ENCODE measurements around the gene SENP8. TPM values are rescaled to one million over a fixed set of nuclear protein-coding genes. Genes with fewer than 3 reads are reported as not detected.

Gene SENP8
- total and polyA plus RNA-seq, 2 of the 13 experiments (the other 11 are each of a cell fraction or from before 2014, with no cell fraction given) = 2.7 to 3.0 TPM

DNA sequence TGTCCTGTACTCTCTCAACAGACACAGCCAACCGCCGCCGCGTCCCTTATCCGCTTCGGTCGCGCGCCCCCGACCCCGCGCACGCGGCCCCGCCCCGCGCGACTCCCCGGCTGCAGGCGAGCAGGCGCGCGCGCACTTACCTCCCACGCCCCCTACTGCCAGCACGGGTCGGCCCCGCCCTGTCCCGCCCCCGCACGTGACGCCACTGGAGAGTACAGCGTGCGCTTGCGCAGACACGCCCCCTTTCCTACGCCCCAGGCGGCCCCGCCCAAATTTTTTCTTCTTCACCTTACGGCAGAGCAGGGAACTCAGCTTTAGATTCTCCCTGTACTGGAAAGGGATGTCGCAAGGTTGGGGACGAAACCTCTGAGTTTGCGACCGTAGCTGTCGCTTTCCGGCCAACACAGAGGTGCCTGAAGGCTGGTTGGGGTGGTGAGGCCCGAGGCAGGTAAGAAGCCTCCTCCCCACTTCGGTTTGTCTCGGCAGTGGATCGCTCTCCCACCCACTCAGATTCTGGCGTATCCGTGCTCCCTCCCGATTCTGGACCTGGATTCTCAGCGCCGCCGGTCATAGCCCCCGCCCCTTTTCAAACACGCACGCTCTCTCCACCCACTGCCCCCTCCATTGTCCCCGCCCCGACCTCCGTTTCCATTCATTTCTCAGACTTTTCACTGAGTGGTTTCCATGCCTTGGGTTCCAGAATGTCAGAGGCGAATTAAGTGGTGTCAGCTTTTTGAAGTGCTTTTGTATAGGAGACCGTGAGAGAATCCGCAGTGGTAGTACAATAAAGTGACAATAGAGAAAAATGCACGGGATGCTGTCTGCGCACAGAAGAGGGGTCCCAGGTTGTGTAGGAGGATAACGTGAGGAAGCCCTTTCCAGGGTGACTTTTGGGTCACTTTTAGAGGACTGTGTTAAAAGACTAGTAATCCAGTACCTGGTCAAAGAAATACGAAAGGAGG lies at the start of gene SENP8, which contains the start of gene MYO9A (continued):
- TF ChIP-seq, protein P1, sequence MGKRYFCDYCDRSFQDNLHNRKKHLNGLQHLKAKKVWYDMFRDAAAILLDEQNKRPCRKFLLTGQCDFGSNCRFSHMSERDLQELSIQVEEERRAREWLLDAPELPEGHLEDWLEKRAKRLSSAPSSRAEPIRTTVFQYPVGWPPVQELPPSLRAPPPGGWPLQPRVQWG (CRISPR knock-in tag; IDR thresholded peaks at IDR 0.05; ENCODE audit: borderline replicate concordance, low read depth) = no peak
- TF ChIP-seq MAFF (IDR thresholded peaks at IDR 0.05; ENCODE audit: low read depth, low read length) = peak; percentile 40; the same call in 1 of the 2 replicates
- 0 out of 2 replicates have a peak, but pooled peaks have one; percentile 53 for TF ChIP-seq ZNF274 (CRISPR knock-in tag; IDR thresholded peaks at IDR 0.05)
- TF ChIP-seq HNRNPUL1 (IDR thresholded peaks at IDR 0.05; ENCODE audit: low read depth, low read length) = no peak
- no peak for TF ChIP-seq CBX2 (IDR thresholded peaks at IDR 0.05; ENCODE audit: low read depth, low read length)
- TF ChIP-seq CBX2 (CRISPR knock-in tag; IDR thresholded peaks at IDR 0.05; ENCODE audit: low read depth) = no peak
- peak; percentile 46; the same call in 1 of the 2 replicates for TF ChIP-seq RXRB (CRISPR knock-in tag; IDR thresholded peaks at IDR 0.05; ENCODE audit: borderline replicate concordance)
- peak; percentile 63 for TF ChIP-seq ZMYM4 (CRISPR knock-in tag; IDR thresholded peaks at IDR 0.05)
- 0 out of 2 replicates have a peak, but pooled peaks have one; percentile 27 for TF ChIP-seq ZNF441 (CRISPR knock-in tag; IDR thresholded peaks at IDR 0.05; ENCODE audit: borderline replicate concordance)
- no peak for TF ChIP-seq FOXP1 (IDR thresholded peaks at IDR 0.05)
- TF ChIP-seq FOXP1 (CRISPR knock-in tag; IDR thresholded peaks at IDR 0.05) = no peak
- TF ChIP-seq NONO (IDR thresholded peaks at IDR 0.05) = no peak
- peak; percentile 60; the same call in 1 of the 2 replicates for TF ChIP-seq NONO (CRISPR knock-in tag; conservative IDR thresholded peaks at IDR 0.05)
- TF ChIP-seq NFKBIZ (CRISPR knock-in tag; IDR thresholded peaks at IDR 0.05) = no peak
- no peak; the same call in 1 of the 2 replicates for TF ChIP-seq KDM4B (CRISPR knock-in tag; IDR thresholded peaks at IDR 0.05)
- no peak for TF ChIP-seq ZNF33B (CRISPR knock-in tag; IDR thresholded peaks at IDR 0.05)
- TF ChIP-seq THAP11 (CRISPR knock-in tag; IDR thresholded peaks at IDR 0.05) = peak; percentile 78
- TF ChIP-seq, protein P2, sequence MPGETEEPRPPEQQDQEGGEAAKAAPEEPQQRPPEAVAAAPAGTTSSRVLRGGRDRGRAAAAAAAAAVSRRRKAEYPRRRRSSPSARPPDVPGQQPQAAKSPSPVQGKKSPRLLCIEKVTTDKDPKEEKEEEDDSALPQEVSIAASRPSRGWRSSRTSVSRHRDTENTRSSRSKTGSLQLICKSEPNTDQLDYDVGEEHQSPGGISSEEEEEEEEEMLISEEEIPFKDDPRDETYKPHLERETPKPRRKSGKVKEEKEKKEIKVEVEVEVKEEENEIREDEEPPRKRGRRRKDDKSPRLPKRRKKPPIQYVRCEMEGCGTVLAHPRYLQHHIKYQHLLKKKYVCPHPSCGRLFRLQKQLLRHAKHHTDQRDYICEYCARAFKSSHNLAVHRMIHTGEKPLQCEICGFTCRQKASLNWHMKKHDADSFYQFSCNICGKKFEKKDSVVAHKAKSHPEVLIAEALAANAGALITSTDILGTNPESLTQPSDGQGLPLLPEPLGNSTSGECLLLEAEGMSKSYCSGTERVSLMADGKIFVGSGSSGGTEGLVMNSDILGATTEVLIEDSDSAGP (CRISPR knock-in tag; IDR thresholded peaks at IDR 0.05; ENCODE audit: borderline replicate concordance) = peak; percentile 42; the same call in 1 of the 2 replicates
- no peak for TF ChIP-seq ZBTB3 (CRISPR knock-in tag; IDR thresholded peaks at IDR 0.05; ENCODE audit: borderline replicate concordance, low read depth)
- TF ChIP-seq TOE1 (CRISPR knock-in tag; IDR thresholded peaks at IDR 0.05) = no peak
- TF ChIP-seq POLR2AphosphoS5 (IDR thresholded peaks at IDR 0.05; ENCODE audit: low read depth, low read length) = peak; percentile 91
- TF ChIP-seq YEATS4 (CRISPR knock-in tag; IDR thresholded peaks at IDR 0.05; ENCODE audit: borderline replicate concordance) = no peak; the same call in none of the 2 replicates
- TF ChIP-seq, protein P3, sequence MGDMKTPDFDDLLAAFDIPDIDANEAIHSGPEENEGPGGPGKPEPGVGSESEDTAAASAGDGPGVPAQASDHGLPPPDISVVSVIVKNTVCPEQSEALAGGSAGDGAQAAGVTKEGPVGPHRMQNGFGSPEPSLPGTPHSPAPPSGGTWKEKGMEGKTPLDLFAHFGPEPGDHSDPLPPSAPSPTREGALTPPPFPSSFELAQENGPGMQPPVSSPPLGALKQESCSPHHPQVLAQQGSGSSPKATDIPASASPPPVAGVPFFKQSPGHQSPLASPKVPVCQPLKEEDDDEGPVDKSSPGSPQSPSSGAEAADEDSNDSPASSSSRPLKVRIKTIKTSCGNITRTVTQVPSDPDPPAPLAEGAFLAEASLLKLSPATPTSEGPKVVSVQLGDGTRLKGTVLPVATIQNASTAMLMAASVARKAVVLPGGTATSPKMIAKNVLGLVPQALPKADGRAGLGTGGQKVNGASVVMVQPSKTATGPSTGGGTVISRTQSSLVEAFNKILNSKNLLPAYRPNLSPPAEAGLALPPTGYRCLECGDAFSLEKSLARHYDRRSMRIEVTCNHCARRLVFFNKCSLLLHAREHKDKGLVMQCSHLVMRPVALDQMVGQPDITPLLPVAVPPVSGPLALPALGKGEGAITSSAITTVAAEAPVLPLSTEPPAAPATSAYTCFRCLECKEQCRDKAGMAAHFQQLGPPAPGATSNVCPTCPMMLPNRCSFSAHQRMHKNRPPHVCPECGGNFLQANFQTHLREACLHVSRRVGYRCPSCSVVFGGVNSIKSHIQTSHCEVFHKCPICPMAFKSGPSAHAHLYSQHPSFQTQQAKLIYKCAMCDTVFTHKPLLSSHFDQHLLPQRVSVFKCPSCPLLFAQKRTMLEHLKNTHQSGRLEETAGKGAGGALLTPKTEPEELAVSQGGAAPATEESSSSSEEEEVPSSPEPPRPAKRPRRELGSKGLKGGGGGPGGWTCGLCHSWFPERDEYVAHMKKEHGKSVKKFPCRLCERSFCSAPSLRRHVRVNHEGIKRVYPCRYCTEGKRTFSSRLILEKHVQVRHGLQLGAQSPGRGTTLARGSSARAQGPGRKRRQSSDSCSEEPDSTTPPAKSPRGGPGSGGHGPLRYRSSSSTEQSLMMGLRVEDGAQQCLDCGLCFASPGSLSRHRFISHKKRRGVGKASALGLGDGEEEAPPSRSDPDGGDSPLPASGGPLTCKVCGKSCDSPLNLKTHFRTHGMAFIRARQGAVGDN (CRISPR knock-in tag; IDR thresholded peaks at IDR 0.05) = peak; percentile 61
- no peak for TF ChIP-seq HNF4G (IDR thresholded peaks at IDR 0.05; ENCODE audit: borderline replicate concordance, low read depth, low read length)
- TF ChIP-seq HNF4G (CRISPR knock-in tag; IDR thresholded peaks at IDR 0.05; ENCODE audit: borderline replicate concordance, low read depth) = no peak
- no peak for TF ChIP-seq ZNF713 (CRISPR knock-in tag; IDR thresholded peaks at IDR 0.05)

Data from HepG2 (cell line).